ENCODE results near the gene ELOVL7.
"Not testable (repeated sequence)": the region's sequence is repeated elsewhere in the genome, so short reads cannot be mapped to it uniquely, and the experiment has no call there.

The ELOVL7 gene

DNA sequence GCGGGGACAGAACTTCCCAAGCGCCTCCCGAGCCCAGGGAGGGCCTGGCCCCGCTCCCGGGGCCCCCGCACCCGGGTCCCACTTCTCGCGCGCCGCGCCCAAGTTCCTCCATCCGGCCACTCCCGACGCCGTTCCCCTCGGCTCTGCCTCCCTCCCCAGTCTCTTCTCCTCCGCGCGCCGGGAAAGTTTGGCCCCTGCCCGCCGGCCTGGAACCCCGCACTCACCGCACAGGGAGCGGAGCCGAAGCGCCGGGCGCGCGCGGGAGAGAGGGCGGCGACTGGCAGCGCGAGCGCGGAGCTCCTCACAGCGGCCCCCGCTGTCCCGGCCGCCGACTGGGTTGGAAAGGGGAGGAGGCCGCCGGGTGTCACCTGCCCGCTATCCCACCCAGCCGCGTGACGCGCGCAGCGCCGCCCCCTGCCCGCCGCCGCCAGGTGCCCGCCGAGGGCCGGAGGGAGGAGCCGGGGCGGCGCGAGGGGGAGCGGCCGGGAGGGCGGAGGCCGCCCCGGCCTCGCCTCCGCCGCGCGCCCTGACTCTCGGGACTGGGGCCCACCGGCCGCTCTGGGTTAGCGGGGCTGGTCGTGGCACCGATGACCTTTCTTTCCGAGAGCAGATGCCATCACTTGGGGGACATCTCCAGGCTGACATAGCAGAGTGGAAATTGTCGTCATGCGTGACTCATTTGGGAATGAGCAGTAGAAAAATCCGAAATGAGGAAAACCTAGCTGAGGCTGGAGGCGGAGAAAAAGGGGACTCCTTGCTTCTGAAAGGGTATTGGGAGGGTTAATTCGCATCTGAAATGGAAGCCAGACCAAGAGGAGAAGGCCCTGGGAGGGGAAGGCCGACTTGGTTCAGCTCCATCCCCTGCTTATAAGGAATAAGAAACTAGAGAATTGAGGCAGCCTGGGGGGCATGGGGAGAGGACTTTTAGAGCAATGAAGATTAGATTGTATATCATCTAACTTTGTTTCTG lies at the start of gene ELOVL7:
Gene ELOVL7, minus strand, starts transcription at position 334 of the 970 bp plus-strand sequence. CDS start 56,872 bp downstream, outside the sequence.
- peak in 1 of 3 experiments; percentile 19 for DNase-seq (ENCODE audit: low read depth in 3 of 3)

GRCh38 chr5:60893521-60893920 lies 49.5 kb upstream of the ELOVL7 start:
- DNase-seq (ENCODE audit: low read depth in 3 of 3), result no peak

DNA sequence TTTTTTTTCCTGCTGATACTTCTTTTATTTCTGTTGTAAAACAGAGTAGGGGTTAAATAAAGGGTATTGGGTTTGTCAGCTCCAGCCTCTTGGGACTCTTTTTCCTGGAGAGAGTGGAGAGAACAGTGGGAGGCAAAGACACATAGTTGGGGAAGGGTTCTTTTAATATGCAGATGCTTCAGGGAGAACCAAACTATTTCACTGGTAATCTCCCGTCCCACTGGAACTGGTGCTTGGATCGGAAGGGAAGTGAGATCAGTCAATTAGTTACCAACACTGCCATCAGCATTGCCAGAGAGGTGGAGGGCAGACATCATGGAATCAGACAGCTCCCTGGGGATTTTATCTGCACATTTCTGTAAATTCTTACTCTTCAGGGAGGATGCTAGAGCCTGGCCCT lies 47.6 kb upstream of the ELOVL7 start:
- no peak for DNase-seq (ENCODE audit: low read depth in 3 of 3)

DNA sequence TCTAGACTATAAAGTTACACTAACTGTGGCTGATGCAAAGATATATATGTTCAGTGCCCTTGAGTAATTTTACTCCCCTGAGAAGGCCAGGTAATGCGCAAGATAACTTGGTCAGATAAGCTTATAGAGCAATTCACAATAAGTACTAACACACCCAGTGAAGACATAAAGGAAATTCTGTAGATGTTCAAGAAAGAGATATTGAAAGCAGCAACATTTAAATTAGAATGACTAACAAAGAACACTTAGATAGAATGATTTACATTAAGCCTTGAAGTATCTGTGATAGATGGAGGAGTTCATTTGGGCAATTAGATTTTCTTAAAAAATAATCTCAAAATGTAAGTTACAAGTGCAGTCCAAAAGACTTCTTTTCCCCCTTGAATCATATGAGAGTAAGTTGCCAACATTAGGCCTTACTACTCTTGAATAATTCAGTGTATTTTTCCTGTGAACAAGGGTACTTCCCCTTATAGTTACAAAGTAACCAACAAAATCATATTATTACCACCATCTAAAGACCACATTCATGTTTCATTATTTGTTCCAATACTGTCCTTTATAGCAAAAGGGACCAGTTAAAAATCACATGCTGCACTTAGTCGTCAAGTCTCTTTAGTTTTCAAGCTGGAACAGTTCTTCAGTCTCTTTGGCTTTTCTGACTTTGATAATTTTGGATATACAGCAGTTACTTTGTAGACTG lies 44.4 kb upstream of the ELOVL7 start:
- DNase-seq (ENCODE audit: low read depth in 3 of 3), result no peak

DNA sequence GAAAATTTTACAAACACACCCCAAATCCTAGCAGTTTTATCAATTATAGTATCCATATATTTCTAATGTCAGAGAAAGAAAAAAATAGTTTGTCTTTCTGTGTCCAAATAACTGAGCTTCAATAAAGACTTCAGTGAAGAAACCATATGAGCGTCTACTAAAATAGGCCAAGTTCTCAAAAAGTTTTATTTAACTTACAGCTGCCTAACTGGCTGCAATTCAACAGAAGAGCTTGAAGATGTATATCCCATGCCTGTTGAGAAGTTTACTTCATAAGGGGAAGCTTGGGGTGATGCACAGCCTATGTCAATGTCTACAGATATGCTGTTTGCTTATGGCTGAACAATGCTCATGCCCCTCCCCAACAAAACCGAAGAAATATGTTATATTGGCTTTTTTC lies 43.7 kb upstream of the ELOVL7 start:
- no peak for DNase-seq (ENCODE audit: low read depth in 3 of 3)

DNA sequence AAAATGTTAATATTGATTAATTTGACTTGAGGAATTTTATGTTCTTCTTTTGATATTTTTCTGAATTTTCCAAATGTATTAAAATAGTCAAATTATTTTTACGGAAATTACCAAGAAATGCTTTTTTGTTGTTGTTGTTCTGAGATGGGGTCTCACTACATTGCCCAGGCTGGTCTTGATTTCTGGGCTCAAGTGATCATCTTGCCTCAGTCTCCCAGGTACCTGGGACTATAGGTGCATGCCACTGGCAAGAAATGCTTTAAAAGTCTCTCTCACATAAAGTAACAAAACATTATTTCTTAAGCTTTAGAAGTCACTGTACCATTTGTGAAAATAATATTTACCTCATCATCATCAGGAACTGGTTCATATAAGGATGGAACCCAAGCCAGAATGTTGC lies 43.0 kb upstream of the ELOVL7 start:
- DNase-seq (ENCODE audit: low read depth in 3 of 3), result no peak

DNA sequence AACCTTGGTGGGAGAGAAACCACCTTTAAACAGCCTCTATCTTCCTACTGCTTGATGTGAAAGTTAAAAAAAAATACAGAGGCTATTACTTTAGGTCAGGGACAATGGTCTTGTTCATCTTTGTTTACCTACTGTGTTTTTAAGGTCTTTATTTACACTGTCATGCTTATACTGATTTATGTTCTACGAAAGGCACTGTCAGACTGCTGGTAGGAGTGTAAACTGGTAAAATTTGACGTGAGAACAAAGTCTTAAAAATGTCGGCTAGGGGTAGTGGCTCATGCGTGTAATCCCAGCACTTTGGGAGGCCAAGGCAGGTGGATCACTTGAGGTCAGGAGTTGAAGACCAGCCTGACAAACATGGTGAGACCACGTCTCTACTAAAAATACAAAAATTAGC lies 42.1 kb upstream of the ELOVL7 start:
- DNase-seq (ENCODE audit: low read depth in 3 of 3), result no peak

DNA sequence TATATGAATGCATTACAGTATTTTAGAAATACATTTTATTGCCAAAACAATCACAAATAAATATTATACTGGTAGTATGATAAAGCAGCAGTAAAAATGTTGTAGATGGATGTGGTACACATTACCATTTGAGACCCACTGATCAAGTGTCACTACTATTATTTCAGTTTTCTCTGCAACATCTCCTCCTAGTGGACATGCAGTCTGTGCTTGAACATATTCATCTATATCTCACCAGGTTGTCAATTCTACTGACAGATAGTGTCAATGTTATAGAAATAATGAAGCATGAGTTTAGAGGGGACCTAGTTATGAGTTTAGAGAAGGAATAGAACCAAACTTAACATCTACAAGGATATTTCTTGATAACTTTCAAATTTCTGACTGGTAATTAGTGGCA lies 39.2 kb upstream of the ELOVL7 start:
- DNase-seq (ENCODE audit: low read depth in 3 of 3), result no peak

DNA sequence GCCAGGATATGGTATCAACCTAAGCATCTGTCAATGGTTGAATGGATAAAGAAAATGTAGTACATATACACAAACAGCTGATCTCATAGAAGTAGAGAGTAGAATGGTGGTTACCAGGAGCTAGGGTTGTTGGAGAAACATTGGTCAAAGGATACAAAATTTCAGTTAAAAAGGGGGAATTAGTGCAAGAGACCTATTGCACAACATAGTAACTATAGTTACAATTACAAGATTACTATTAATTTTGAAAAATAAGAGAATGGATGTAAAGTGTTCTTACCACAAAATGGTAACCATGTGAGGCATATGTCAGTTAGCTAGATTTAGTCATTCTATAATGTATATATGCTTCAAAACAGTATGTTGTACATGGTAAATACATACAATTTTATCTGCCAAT lies 28.8 kb upstream of the ELOVL7 start:
- no peak for DNase-seq (ENCODE audit: low read depth in 3 of 3)

DNA sequence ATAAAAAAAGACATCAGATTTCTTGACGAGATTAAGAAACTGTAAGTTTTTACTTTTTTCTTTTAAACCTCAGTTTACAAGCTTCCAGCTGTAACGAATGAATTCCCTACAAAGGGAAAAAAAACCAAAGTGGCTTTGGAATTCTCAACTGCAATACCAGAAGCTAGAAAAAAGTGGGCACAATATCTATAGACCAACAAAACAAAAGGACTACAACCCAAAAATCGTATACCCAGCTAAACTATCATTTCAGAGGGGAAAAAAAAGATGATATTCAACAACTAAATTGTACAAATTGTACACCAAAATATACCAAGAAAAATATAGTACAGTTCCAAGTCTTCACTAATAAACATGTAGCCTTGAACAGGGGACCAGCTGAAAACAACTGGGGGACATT lies 26.8 kb upstream of the ELOVL7 start:
- DNase-seq (ENCODE audit: low read depth in 3 of 3), result no peak

DNA sequence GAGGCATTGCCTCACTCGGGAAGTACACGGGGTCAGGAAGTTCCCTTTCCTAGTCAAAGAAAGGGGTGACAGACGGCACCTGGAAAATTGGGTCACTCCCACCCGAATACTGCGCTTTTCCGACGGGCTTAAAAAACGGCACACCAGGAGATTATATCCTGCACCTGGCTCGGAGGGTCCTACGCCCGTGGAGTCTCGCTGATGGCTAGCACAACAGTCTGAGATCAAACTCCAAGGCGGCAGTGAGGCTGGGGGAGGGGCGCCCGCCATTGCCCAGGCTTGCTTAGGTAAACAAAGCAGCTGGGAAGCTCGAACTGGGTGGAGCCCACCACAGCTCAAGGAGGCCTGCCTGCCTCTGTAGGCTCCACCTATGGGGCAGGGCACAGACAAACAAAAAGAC lies 16.5 kb upstream of the ELOVL7 start:
- DNase-seq (ENCODE audit: low read depth in 3 of 3), result not testable (repeated sequence)

DNA sequence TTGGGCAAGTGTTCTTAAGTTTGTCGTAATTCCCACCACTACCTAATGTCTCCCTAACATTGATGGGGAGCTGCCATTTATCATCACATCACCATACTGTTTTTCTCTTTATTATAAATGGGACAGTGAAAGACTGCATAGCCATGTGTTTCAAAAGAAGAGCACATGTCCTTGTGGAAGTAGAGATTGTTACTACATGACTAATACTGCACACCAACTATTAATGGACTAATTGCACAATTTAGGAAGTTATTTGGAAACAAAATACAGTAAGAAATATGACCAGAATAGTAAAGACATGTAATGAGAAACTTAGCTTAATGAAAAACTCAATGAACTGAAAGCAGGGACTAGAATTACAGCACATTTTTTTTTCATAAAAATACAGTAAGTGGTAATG lies 12.0 kb upstream of the ELOVL7 start:
- no peak for DNase-seq (ENCODE audit: low read depth in 3 of 3)

- DNase-seq (ENCODE audit: low read depth in 3 of 3), result no peak
These were observed 8.9 kb upstream of the ELOVL7 start for GRCh38 chr5:60852940-60853339.

GRCh38 chr5:60852317-60852716 lies 8.2 kb upstream of the ELOVL7 start:
- no peak for DNase-seq (ENCODE audit: low read depth in 3 of 3)

- DNase-seq (ENCODE audit: low read depth in 3 of 3), result no peak
These were observed 7.6 kb upstream of the ELOVL7 start for GRCh38 chr5:60851626-60852025.

- DNase-seq (ENCODE audit: low read depth in 3 of 3), result no peak
These were observed 2.2 kb upstream of the ELOVL7 start for GRCh38 chr5:60846298-60846697.

DNA sequence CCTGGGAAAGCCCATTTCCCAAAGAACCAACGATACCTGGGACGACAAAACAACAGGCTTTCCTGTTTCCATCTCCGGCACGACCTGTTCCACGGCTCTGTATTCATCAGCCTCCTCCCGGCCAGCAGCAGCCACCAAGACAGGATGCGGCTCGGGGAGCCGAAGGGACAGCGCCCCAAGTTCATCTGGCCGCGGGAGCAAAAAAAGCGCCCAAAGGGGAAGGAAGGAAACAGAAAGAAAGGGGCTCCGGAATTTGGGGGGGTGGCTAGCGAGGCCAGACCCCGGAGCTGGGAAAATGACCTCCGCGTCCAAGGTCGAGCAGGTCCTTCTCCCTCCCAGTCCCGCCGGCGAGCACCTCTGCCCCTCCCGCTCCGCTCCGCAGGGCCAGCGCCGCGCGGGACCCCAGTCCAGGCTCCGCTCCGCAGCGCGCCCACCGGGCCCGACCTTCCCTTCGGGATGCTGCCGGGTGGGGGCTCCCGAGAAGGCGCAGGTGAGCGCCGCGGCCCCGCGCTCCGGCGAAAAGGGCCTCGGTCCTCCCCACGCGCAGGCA lies 608 bp downstream of the ELOVL7 start:
- no peak for DNase-seq (ENCODE audit: low read depth in 3 of 3)

DNA sequence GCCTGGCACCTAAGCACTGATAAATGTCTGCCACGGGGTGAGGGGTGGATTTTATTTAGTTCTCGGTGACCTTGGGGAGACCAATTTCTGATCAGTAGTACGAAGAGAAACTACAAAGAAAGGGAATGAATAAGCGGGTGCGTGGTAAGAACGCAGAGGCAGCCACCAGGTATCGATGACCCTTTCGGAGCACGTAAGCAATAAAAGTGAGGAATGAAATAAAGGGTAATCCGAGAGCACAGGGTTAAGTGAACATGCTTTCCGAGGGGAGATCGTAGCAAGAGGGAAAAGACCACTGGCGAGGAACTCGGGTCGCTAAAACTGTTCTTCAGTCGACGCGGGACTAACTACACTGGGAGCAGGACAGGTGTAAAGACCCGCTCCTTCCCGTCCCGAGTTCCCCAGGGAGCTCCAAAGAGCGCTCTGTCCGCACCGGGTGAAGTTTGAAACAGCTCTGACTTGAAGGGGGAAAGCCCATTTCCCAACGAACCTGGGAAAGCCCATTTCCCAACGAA lies 1.1 kb downstream of the ELOVL7 start:
- no peak for DNase-seq (ENCODE audit: low read depth in 3 of 3)

- DNase-seq (ENCODE audit: low read depth in 3 of 3), result no peak
These were observed 2.7 kb downstream of the ELOVL7 start for GRCh38 chr5:60841361-60841760.

DNA sequence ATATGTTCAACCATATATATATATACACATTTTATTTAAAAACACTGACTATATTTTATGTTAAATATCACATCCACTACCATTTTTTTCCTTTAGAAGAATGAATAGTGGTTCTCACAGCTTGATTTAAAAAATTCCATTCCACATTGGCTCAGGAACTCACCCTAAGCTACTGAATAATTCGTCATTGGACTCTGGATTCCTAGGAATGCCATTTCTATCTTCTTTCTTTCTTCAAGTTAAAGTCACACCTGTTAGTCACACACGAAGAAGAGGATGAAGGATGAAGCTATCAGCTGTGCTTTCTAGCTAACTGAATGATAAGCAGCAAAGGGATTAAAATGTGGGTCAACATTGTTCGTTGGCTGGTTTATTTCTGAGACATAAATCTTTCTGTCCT lies 7.9 kb downstream of the ELOVL7 start:
- no peak for DNase-seq (ENCODE audit: low read depth in 3 of 3)

- no peak for DNase-seq (ENCODE audit: low read depth in 3 of 3)
These were observed 8.5 kb downstream of the ELOVL7 start for GRCh38 chr5:60835554-60835953.

- DNase-seq (ENCODE audit: low read depth in 3 of 3), result no peak
These were observed 10.5 kb downstream of the ELOVL7 start for GRCh38 chr5:60833520-60833919.

Measured in stimulated activated CD4-positive, alpha-beta T cell treated with anti-CD3 and anti-CD28 coated beads, TNF-alpha, amount 100 ng/mL, for 4 hours (primary cell).